Activated CD8-positive, alpha-beta T cell treated with anti-CD3 and anti-CD28 coated beads for 36 hours (primary cell): ENCODE measurements around the gene APLNR. TPM values are rescaled to one million over a fixed set of nuclear protein-coding genes. Genes with fewer than 3 reads are reported as not detected.

Experiments used
- ATAC-seq: fragments of 200-7000 bp; cut with Tn5 transposase; one replicate; pipeline ENCODE4 v1.10.0; 2021; ENCODE audit warnings: mild to moderate bottlenecking, moderate library complexity
- CTCF ChIA-PET: fragments of 350-600 bp; sonication (Branson Sonifier 250); formaldehyde crosslinking; loops from one replicate; lab custom pipeline; 2021; ENCODE audit warnings: antibody characterized with exemption; lab: Charles Lee
- POLR2A ChIA-PET: fragments of 350-600 bp; sonication (Branson Sonifier 250); formaldehyde crosslinking; loops from one replicate; lab custom pipeline; 2021; ENCODE audit warnings: antibody characterized with exemption; lab: Charles Lee
- DNase-seq: peaks from one replicate; pipeline ENCODE4 v3.0.0-alpha.2; 2020
- H3K27ac Mint-ChIP-seq: one replicate; pipeline ENCODE4 v1.8.0; 2021; ENCODE audit warnings: mild to moderate bottlenecking, mixed read lengths
- H3K27me3 Mint-ChIP-seq: one replicate; pipeline ENCODE4 v1.8.0; 2021; ENCODE audit warnings: mixed read lengths
- H3K36me3 Mint-ChIP-seq: one replicate; pipeline ENCODE4 v1.8.0; 2021; ENCODE audit warnings: low read depth, mixed read lengths
- H3K4me1 Mint-ChIP-seq: one replicate; pipeline ENCODE4 v1.8.0; 2021; ENCODE audit warnings: low read depth, mixed read lengths
- H3K4me3 Mint-ChIP-seq: one replicate; pipeline ENCODE4 v1.8.0; 2021; ENCODE audit warnings: mild to moderate bottlenecking, moderate library complexity, mixed read lengths
- H3K9me3 Mint-ChIP-seq: one replicate; pipeline ENCODE4 v1.8.0; 2021; ENCODE audit warnings: mixed read lengths
- CTCF ChIP-seq: fragments of 200-600 bp; IDR thresholded peaks from one replicate; pipeline ENCODE4 v1.8.0; 2022; ENCODE audit warnings: antibody characterized with exemption, mild to moderate bottlenecking
- intact Hi-C: fragments of 100-400 bp; cut with micrococcal nuclease; formaldehyde crosslinking; loops from one replicate; pipeline ENCODE4 v1.10.0; 2022
- total RNA-seq, 2 experiments: library from RNA; stranded (reverse); gene quantifications; one replicate each; pipeline ENCODE4 v1.2.3, GENCODE V29; 2021

Gene APLNR
- total RNA-seq, 2 experiments from 2014 or later = not detected

- H3K36me3 Mint-ChIP-seq = no peaks in the 10 kb centered on the region
- no peak overlapping the region for H3K4me3 Mint-ChIP-seq
- no peak for TF ChIP-seq CTCF
- DNase-seq (no peak), ATAC-seq (no peak)
- H3K27me3 Mint-ChIP-seq = peaks cover 44% of the 10 kb centered on the region
- no peaks in the 10 kb centered on the region for H3K4me1 Mint-ChIP-seq
- CTCF ChIA-PET = interaction anchor here (0.6 to 1.4 kb wide), 2 partner anchors 19 to 139 kb away, joined by 3 to 5 read pairs; no protein-coding TSS in a partner anchor
- no peak overlapping the region for H3K27ac Mint-ChIP-seq
- POLR2A ChIA-PET = no interaction called here
- H3K9me3 Mint-ChIP-seq = no peaks in the 10 kb centered on the region
- intact Hi-C loops = no loop called here
Measured at GRCh38 chr11:57230316-57230715, 6.7 kb downstream of the APLNR start.

GRCh38 chr11:57228600-57228999 is 8.4 kb downstream of the APLNR start:
- no peak for ATAC-seq
- H3K36me3 Mint-ChIP-seq = no peaks in the 10 kb centered on the region
- no peak overlapping the region for H3K27ac Mint-ChIP-seq
- H3K9me3 Mint-ChIP-seq = no peaks in the 10 kb centered on the region
- H3K4me3 Mint-ChIP-seq = no peak overlapping the region
- ChIA-PET CTCF (no interaction called here), POLR2A (no interaction called here)
- no peak for TF ChIP-seq CTCF
- DNase-seq = no peak
- intact Hi-C loops = no loop called here
- H3K4me1 Mint-ChIP-seq = no peaks in the 10 kb centered on the region
- H3K27me3 Mint-ChIP-seq = peaks cover 34% of the 10 kb centered on the region

DNA sequence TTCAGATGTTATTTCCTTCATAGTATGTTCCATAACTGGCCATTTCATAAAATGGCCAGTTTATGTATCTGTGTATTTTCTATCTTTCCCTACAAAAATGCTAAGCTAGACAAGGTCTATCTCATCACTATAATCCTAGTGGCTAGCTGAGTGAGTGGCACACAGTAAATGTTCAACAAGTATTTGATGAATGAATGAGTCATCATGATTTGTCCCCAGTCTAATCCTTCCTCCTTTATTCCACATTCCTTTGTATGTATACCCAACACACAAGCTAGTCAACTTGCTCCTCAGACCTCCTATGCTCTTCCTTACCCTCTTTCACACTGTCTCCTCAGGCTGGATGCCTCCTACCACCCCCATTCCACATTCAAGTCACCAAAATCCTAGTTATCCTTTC is 12.5 kb downstream of the APLNR start:
- ATAC-seq = no peak
- ChIA-PET POLR2A (no interaction called here), CTCF (interaction anchor here (1.0 to 1.9 kb wide), 2 partner anchors 25 to 384 kb away, joined by 3 to 8 read pairs; no protein-coding TSS in a partner anchor)
- H3K36me3 Mint-ChIP-seq = no peaks in the 10 kb centered on the region
- no peak for TF ChIP-seq CTCF
- no peaks in the 10 kb centered on the region for H3K9me3 Mint-ChIP-seq
- H3K27ac Mint-ChIP-seq = no peak overlapping the region
- peaks cover 4% of the 10 kb centered on the region for H3K27me3 Mint-ChIP-seq
- no peaks in the 10 kb centered on the region for H3K4me1 Mint-ChIP-seq
- H3K4me3 Mint-ChIP-seq = no peak overlapping the region
- DNase-seq = no peak
- intact Hi-C loops = no loop called here

GRCh38 chr11:57224128-57224527 is 12.9 kb downstream of the APLNR start:
- peaks cover 4% of the 10 kb centered on the region for H3K27me3 Mint-ChIP-seq
- intact Hi-C loops = no loop called here
- no peak for DNase-seq
- no peak overlapping the region for H3K4me3 Mint-ChIP-seq
- no peaks in the 10 kb centered on the region for H3K9me3 Mint-ChIP-seq
- no peak overlapping the region for H3K27ac Mint-ChIP-seq
- H3K4me1 Mint-ChIP-seq = no peaks in the 10 kb centered on the region
- TF ChIP-seq CTCF = no peak
- H3K36me3 Mint-ChIP-seq = no peaks in the 10 kb centered on the region
- ATAC-seq = no peak
- ChIA-PET CTCF (interaction anchor here (1.0 to 1.9 kb wide), 2 partner anchors 25 to 383 kb away, joined by 3 to 8 read pairs; no protein-coding TSS in a partner anchor), POLR2A (no interaction called here)

- ATAC-seq (no peak), DNase-seq (no peak)
- TF ChIP-seq CTCF = no peak
- Mint-ChIP-seq H3K27me3 (peaks cover 6% of the 10 kb centered on the region), H3K4me3 (no peak overlapping the region), H3K27ac (no peak overlapping the region), H3K36me3 (no peaks in the 10 kb centered on the region), H3K4me1 (no peaks in the 10 kb centered on the region), H3K9me3 (no peaks in the 10 kb centered on the region)
- intact Hi-C loops = no loop called here
- ChIA-PET CTCF (interaction anchor here (1.9 kb wide), 1 partner anchor 26 kb away, joined by 8 read pairs; no protein-coding TSS in a partner anchor), POLR2A (no interaction called here)
Measured at GRCh38 chr11:57223601-57224000, 13.4 kb downstream of the APLNR start.
